ENCODE measurements around the gene TEDC1. TPM values are rescaled to one million over a fixed set of nuclear protein-coding genes. Genes with fewer than 3 reads are reported as not detected.

TEDC1 gene
- total RNA-seq, 1 experiment from 2014 or later = 26.2 TPM

GRCh38 chr14:105476831-105477659, 14.0 kb upstream of the TEDC1 start:
- Histone ChIP-seq H2AK5ac (ENCODE audit: insufficient read length, low read length) (no peak overlapping the region), H3K27ac (ENCODE audit: insufficient read length, low read depth, low read length) (no peak overlapping the region), H2BK20ac (ENCODE audit: low read depth, low read length, poor library complexity, severe bottlenecking) (no peak overlapping the region), H2BK15ac (ENCODE audit: low read depth, low read length) (no peak overlapping the region), H3T11ph (ENCODE audit: low read length) (no peak overlapping the region), H3K79me1 (ENCODE audit: insufficient read depth, low read depth, low read length, poor library complexity, severe bottlenecking) (no peaks in the 10 kb centered on the region), H3K79me2 (ENCODE audit: insufficient read depth, low read length) (no peaks in the 10 kb centered on the region), H3K9ac (ENCODE audit: extremely low read depth, insufficient read length, low read length) (no peak overlapping the region), H2BK12ac (ENCODE audit: insufficient read length, low read depth, low read length) (no peak overlapping the region), H2AFZ (ENCODE audit: low read length) (no peak overlapping the region), H3K23ac (ENCODE audit: insufficient read length, low read depth, low read length) (no peak overlapping the region), H3K4me1 (ENCODE audit: insufficient read depth, low read length) (no peaks in the 10 kb centered on the region; the same call in 1 of the 2 replicates), H3K9me3 (ENCODE audit: control insufficient read depth, low read depth, low read length) (no peaks in the 10 kb centered on the region), H4K20me1 (ENCODE audit: control insufficient read depth, insufficient read depth, insufficient read length) (no peaks in the 10 kb centered on the region), H2BK5ac (ENCODE audit: insufficient read length, low read length) (no peak overlapping the region), H2BK120ac (ENCODE audit: low read depth, low read length, poor library complexity, severe bottlenecking) (no peak overlapping the region), H3K18ac (ENCODE audit: insufficient read length, low read depth, low read length) (no peak overlapping the region), H4K8ac (replicated peaks; ENCODE audit: insufficient read length, low read depth, low read length) (no peak overlapping the region), H4K5ac (ENCODE audit: insufficient read length, low read depth, low read length) (no peak overlapping the region), H3K4me2 (ENCODE audit: insufficient read depth, insufficient read length, low read length) (no peak overlapping the region), H3K27me3 (ENCODE audit: insufficient read depth, low read length) (peaks cover 36% of the 10 kb centered on the region), H3K56ac (ENCODE audit: insufficient read length, low read depth, low read length) (no peak overlapping the region), H3K23me2 (ENCODE audit: insufficient read length, low read depth, low read length, poor library complexity, severe bottlenecking) (peaks cover 12% of the 10 kb centered on the region), H3K4ac (ENCODE audit: low read depth, low read length) (no peak overlapping the region), H4K91ac (ENCODE audit: insufficient read length, low read depth, low read length) (peak overlapping the region; percentile 28), H3K14ac (ENCODE audit: insufficient read depth, low read length) (no peak overlapping the region)
- Mint-ChIP-seq H3K27ac (no peak overlapping the region), H3K4me1 (peaks cover 6 to 31% of the 10 kb centered on the region in 2 experiments), H3K36me3 (ENCODE audit: insufficient read depth in 1 of 3, low read depth in 3 of 3) (no peaks in the 10 kb centered on the region), H3K9me3 (peaks cover 0 to 3% of the 10 kb centered on the region in 2 experiments; a peak in 1 of 5 replicates), H3K4me3 (no peak overlapping the region), H3K27me3 (ENCODE audit: low read depth) (peaks cover 62% of the 10 kb centered on the region)
- no CpG with 5 or more reads among the region's 16 CpGs for WGBS (ENCODE audit: extremely low coverage, insufficient read length, low lambda C conversion rate)
- DNase-seq = no peak
- no peak for TF ChIP-seq CTCF (conservative IDR thresholded peaks at IDR 0.05)

Data from H9 (cell line).